PC-3 (cell line): Measurements from ENCODE around the gene WDR59. TPM values are rescaled to one million over a fixed set of nuclear protein-coding genes. Genes with fewer than 3 reads are reported as not detected.

ENCODE experiments used
- ATAC-seq: fragments of 200-7000 bp; cut with Tn5 transposase; 2 replicates; pipeline ENCODE4 v1.9.1; 2020; ENCODE audit warnings: mild to moderate bottlenecking, moderate library complexity
- BruUV-seq: library from RNA; stranded (reverse); fragments of 400-500 nt; replicated peaks from 2 replicates; lab custom pipeline; 2021; lab: Mats Ljungman, UMichigan
- CTCF ChIA-PET: fragments of 300-600 bp; sonication (Branson Sonifier 250); formaldehyde crosslinking; loops from one replicate; lab custom pipeline; 2022; ENCODE audit warnings: antibody characterized with exemption; lab: Charles Lee
- POLR2A ChIA-PET: fragments of 300-600 bp; sonication (Branson Sonifier 250); formaldehyde crosslinking; loops from one replicate; lab custom pipeline; 2022; ENCODE audit warnings: antibody characterized with exemption; ENCODE audit not compliant: unreplicated experiment; lab: Charles Lee
- DNase-seq: peaks from one replicate; pipeline ENCODE4 v3.0.0-alpha.2; 2015
- H2AFZ ChIP-seq: fragments of 300-600 bp; sonication (generic); 2 replicates; pipeline ENCODE4 v1.6.0; 2016; ENCODE audit warnings: antibody characterized with exemption, low read length
- H3F3A ChIP-seq: fragments of 300-600 bp; sonication (generic); one replicate; pipeline ENCODE4 v1.6.0; 2017; ENCODE audit warnings: antibody characterized with exemption, low read length, control low read depth, mild to moderate bottlenecking; ENCODE audit not compliant: unreplicated experiment
- H3K27ac ChIP-seq: fragments of 300-600 bp; sonication (generic); 2 replicates; pipeline ENCODE4 v1.5.1; 2016; ENCODE audit warnings: mild to moderate bottlenecking, low read length
- H3K27me3 ChIP-seq: fragments of 300-600 bp; sonication (generic); 2 replicates; pipeline ENCODE4 v1.6.1; 2016; ENCODE audit warnings: low read length, mixed read lengths
- H3K36me3 ChIP-seq: fragments of 300-600 bp; sonication (generic); 2 replicates; pipeline ENCODE4 v1.6.1; 2016; ENCODE audit warnings: low read depth, mixed run types, low read length, mixed read lengths
- H3K4me1 ChIP-seq: fragments of 300-600 bp; sonication (generic); 2 replicates; pipeline ENCODE4 v1.5.1; 2016; ENCODE audit warnings: low read length; ENCODE audit not compliant: insufficient read depth
- H3K4me2 ChIP-seq: fragments of 300-600 bp; sonication (generic); 2 replicates; pipeline ENCODE4 v1.6.0; 2016; ENCODE audit warnings: low read length
- H3K4me3 ChIP-seq: fragments of 300-600 bp; sonication (generic); 2 replicates; pipeline ENCODE4 v1.5.1; 2016; ENCODE audit warnings: mild to moderate bottlenecking, low read length, mixed read lengths
- H3K79me2 ChIP-seq: fragments of 300-600 bp; sonication (generic); 2 replicates; pipeline ENCODE4 v1.6.1; 2017; ENCODE audit warnings: low read length, mixed read lengths
- H3K9ac ChIP-seq: fragments of 300-600 bp; sonication (generic); 2 replicates; pipeline ENCODE4 v1.6.0; 2016; ENCODE audit warnings: mild to moderate bottlenecking, low read length
- H3K9me2 ChIP-seq: fragments of 300-600 bp; sonication (generic); replicated peaks from 2 replicates; pipeline ENCODE4 v1.6.1; 2016; ENCODE audit warnings: mixed run types, low read length, mixed read lengths
- H3K9me3 ChIP-seq: fragments of 300-600 bp; sonication (generic); 2 replicates; pipeline ENCODE4 v1.6.1; 2016; ENCODE audit warnings: low read length, mixed read lengths
- H4K20me1 ChIP-seq: fragments of 300-600 bp; sonication (generic); 2 replicates; pipeline ENCODE4 v1.6.1; 2016; ENCODE audit warnings: low read length, mixed read lengths
- CTCF ChIP-seq: fragments of 300-600 bp; sonication (generic); conservative IDR thresholded peaks from 2 replicates; pipeline ENCODE4 v1.5.1; 2017; ENCODE audit warnings: antibody characterized with exemption, low read depth, mild to moderate bottlenecking, low read length
- EZH2 ChIP-seq: fragments of 300-600 bp; sonication (generic); IDR thresholded peaks from one replicate; pipeline ENCODE4 v1.6.1; 2017; ENCODE audit warnings: antibody characterized with exemption, mild to moderate bottlenecking, low read length; ENCODE audit not compliant: unreplicated experiment
- EZH2phosphoT487 ChIP-seq: fragments of 300-600 bp; sonication (generic); IDR thresholded peaks from 2 replicates; pipeline ENCODE4 v1.6.1; 2018; ENCODE audit warnings: mild to moderate bottlenecking, antibody characterized with exemption, low read length, borderline replicate concordance
- intact Hi-C: fragments of 100-400 bp; cut with micrococcal nuclease; formaldehyde crosslinking; loops from 2 replicates; pipeline ENCODE4 v1.9.0; 2023
- total RNA-seq: library from RNA; depleted of rRNA; stranded (reverse); fragments of >200 nt; gene quantifications from 2 replicates; pipeline ENCODE4 v1.2.3, GENCODE V29; 2014

The WDR59 gene
- total RNA-seq, 1 experiment from 2014 or later, result 11.8 TPM

- ChIA-PET CTCF (no interaction called here), POLR2A (no interaction called here)
- Histone ChIP-seq H3K9ac (no peak overlapping the region), H3K4me1 (peaks cover 22% of the 10 kb centered on the region), H3K9me3 (no peaks in the 10 kb centered on the region), H3K36me3 (peaks cover 8% of the 10 kb centered on the region), H3K27me3 (no peaks in the 10 kb centered on the region), H3K4me2 (no peak overlapping the region), H3K27ac (no peak overlapping the region), H4K20me1 (no peaks in the 10 kb centered on the region), H2AFZ (no peak overlapping the region), H3K4me3 (no peak overlapping the region), H3K9me2 (no peaks in the 10 kb centered on the region), H3F3A (no peaks in the 10 kb centered on the region), H3K79me2 (no peaks in the 10 kb centered on the region)
- no peak for TF ChIP-seq EZH2phosphoT487
- TF ChIP-seq CTCF, result no peak
- TF ChIP-seq EZH2, result no peak
- DNase-seq (no peak), ATAC-seq (no peak)
- intact Hi-C loops, result no loop called here
- BruUV-seq, result no TSS peak
Measured at GRCh38 chr16:74939688-74940087, 45.2 kb downstream of the WDR59 start.

GRCh38 chr16:74936902-74937560 is 47.9 kb downstream of the WDR59 start:
- DNase-seq, result peak; percentile 93
- peak overlapping the region; percentile 99 for H3K27ac ChIP-seq
- H3K27me3 ChIP-seq, result no peaks in the 10 kb centered on the region
- peak overlapping the region; percentile 60 for H3K4me2 ChIP-seq
- no TSS peak for BruUV-seq
- ATAC-seq, result peak; percentile 100
- peaks cover 22% of the 10 kb centered on the region for H3K4me1 ChIP-seq
- no peaks in the 10 kb centered on the region for H3F3A ChIP-seq
- peak overlapping the region; percentile 83 for H3K9ac ChIP-seq
- H3K79me2 ChIP-seq, result no peaks in the 10 kb centered on the region
- no peaks in the 10 kb centered on the region for H3K9me3 ChIP-seq
- H3K36me3 ChIP-seq, result peaks cover 8% of the 10 kb centered on the region
- H3K4me3 ChIP-seq, result no peak overlapping the region
- ChIA-PET CTCF (no interaction called here), POLR2A (no interaction called here)
- no peak for TF ChIP-seq EZH2
- TF ChIP-seq EZH2phosphoT487, result no peak
- no peak for TF ChIP-seq CTCF
- H3K9me2 ChIP-seq, result no peaks in the 10 kb centered on the region
- H4K20me1 ChIP-seq, result no peaks in the 10 kb centered on the region
- H2AFZ ChIP-seq, result no peak overlapping the region
- intact Hi-C loops, result loop anchor here (1.0 to 2.0 kb wide), 2 partner anchors 62 to 174 kb away; partner anchors contain the start of gene ZNRF1

DNA sequence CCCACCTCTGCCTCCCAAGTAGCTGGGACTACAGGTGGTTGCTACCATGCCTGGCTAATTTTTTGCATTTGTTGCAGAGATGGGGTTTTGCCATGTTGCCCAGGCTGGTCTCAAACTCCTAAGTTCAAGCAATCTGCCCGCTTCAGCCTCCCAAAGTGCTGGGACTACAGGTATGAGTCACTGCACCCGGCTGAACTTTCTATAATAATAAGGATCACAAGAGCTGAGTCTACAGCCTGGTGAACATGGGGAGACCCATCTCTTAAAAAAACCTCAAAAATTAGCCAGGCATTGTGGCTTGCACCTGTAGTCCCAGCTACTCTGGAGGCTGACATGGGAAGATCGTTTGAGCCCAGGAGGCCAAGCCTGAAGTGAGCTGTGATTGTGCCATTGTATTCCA is 53.5 kb downstream of the WDR59 start:
- no peaks in the 10 kb centered on the region for H4K20me1 ChIP-seq
- H3K9ac ChIP-seq, result no peak overlapping the region
- H3K4me1 ChIP-seq, result peaks cover 8% of the 10 kb centered on the region
- no peak overlapping the region for H2AFZ ChIP-seq
- ChIA-PET POLR2A (interaction anchor here (0.6 kb wide), 1 partner anchor 180 kb away, joined by 3 read pairs; no protein-coding TSS in a partner anchor), CTCF (no interaction called here)
- DNase-seq (no peak), ATAC-seq (no peak)
- TF ChIP-seq EZH2phosphoT487, result no peak
- no peak for TF ChIP-seq EZH2
- no peak for TF ChIP-seq CTCF
- peaks cover 3% of the 10 kb centered on the region; the same call in 1 of the 2 replicates for H3K36me3 ChIP-seq
- no peaks in the 10 kb centered on the region for H3K9me2 ChIP-seq
- no peaks in the 10 kb centered on the region for H3K79me2 ChIP-seq
- no peaks in the 10 kb centered on the region for H3F3A ChIP-seq
- H3K4me3 ChIP-seq, result no peak overlapping the region
- intact Hi-C loops, result no loop called here
- H3K27me3 ChIP-seq, result no peaks in the 10 kb centered on the region
- H3K9me3 ChIP-seq, result no peaks in the 10 kb centered on the region
- no peak overlapping the region for H3K27ac ChIP-seq
- no peak overlapping the region for H3K4me2 ChIP-seq
- no TSS peak for BruUV-seq
